NOMO-1 treated with dmso at 0.1 percent for 144 hours (cell line): Measurements from ENCODE around the gene NOL3.
"Not testable (repeated sequence)": the region's sequence is repeated elsewhere in the genome, so short reads cannot be mapped to it uniquely, and the experiment has no call there.

Experiments used
- DNase-seq: peaks from one replicate; lab custom pipeline; 2025; ENCODE audit not compliant: unreplicated experiment; lab: John Stamatoyannopoulos, UW

The NOL3 gene

DNA sequence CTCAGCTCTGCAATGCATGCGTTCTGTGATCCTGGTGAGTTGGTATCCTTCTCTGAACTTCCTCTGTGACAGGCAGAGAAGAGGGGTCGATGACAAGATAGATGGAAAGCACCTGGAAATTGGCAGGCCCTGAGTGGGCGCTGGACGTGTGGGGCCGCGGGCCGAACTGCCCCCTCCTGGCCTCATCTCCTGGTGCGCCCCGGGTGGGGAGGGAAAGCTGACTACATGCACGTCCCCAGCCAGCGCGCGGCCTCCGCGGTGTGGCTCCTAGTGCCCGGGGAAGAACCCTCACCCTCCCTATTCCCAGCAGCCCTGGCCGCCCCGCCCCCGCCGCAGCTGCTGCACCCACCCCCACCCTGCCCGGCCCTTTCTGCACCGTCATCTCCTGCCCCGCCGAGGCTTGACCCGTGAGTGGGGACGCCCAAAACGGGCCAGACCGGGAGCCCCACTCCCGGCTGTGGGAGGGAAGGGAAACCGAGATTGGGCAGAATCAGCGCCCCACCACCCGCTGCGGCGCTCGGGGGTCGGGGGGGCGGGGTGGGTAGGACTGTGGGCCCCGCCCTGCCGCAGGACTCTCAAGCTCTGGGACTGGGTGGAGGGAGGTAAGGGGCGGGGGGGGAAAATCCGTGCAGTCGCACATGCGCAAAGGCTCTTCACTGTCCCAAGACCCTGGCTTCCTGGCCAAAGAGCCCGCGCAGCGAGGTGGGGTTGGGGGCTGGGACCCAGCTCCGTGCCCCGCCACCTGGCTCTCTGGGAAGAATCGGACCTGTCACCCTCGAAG, at the start of gene NOL3:
Gene NOL3 (plus strand): TSS at position 371 of the 781 bp plus-strand sequence.
- no peak for DNase-seq

DNA sequence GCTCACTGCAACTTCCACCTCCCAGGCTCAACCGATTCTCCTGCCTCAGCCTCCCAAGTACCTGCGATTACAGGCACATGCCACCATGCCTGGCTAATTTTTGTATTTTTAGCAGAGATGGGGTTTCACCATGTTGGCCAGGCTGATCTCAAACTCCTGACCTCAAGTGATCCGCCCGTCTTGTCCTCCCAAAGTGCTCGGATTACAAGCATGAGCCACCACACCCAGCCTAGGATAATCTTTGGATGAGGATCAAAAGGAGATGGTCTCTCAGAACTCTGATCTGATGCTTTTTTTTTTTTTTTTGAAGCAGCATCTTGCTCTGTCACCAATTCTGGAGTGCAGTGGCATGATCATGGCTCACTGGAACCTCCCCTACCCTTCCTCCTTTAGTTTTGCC, 47.5 kb upstream of the NOL3 start:
- DNase-seq: not testable (repeated sequence)

DNA sequence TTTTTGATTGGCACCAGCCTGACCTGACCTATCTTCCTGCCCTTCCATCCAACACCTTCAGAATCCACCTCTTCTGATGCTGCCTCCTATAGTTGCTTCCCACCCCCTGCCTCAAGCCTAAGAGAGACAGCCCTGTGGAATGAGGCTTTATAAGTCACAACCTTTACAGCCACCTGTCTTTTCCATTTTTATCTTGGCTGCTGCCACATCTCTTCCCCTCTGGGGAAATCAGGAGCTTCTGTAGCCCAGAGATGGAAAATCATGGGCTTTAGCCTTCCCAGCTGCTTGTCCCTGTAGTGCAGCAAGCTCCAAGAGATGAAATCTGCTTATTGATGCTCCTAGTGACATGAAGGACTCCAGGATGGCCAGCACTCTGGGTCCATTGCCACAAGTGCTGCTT, 41.9 kb upstream of the NOL3 start:
- DNase-seq: no peak

DNA sequence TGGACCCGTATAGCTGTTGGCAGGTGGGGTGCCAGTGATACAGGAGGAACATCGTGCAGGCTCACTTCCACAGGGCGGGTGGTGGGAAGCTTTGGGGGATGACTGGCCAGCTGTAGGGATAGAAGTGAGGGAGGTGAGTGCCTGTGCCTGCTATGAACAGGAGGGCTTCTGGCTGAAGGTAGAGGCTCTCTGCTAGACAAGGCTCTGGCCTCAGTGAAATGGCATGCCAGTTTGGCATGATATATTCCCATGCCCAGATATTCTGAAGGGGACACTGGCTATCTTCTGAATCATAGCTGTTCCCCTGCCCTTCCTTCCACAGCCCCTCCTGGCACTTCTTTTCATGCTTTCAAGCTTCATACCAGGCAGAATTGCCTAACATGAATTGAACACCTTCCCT, 41.5 kb upstream of the NOL3 start:
- DNase-seq: no peak

DNA sequence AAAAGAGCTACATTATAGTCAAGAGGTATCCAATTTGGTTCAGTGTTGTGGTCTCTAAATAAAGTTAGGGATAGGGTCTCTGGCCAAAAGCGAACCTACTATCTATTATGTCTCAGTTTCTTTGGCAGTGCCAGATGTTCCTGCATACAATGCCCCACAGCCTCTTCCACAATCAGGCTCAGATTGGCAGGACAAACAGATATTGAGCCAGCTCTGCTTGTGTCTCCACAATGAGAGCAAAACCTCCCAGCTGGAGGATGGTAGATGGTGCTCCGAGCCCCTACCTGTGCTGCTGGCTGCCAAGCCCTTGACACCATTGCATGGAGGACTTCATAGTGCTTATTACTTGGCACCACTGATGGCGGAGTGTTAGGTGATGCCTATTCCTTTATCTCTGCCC, 40.9 kb upstream of the NOL3 start:
- no peak for DNase-seq

DNA sequence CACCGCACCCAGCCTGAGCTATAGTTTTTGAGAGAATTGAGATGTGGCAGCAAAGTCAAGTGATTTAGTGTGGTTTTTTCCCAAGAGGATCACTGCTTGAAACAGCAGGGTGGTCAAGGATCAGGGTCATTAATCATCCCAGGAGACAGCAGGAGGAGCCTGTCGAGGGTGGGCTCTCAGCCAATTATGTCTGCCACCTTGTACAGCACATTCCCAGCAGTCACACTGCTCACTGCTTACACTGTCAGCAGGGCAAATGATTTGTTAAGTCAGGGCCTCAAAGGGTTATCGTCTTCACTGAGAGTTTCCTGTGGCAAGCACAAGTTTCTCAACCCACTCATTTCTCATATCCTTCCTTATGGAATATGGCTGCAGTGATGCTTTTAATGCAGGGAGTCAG, 32.7 kb upstream of the NOL3 start:
- no peak for DNase-seq

DNA sequence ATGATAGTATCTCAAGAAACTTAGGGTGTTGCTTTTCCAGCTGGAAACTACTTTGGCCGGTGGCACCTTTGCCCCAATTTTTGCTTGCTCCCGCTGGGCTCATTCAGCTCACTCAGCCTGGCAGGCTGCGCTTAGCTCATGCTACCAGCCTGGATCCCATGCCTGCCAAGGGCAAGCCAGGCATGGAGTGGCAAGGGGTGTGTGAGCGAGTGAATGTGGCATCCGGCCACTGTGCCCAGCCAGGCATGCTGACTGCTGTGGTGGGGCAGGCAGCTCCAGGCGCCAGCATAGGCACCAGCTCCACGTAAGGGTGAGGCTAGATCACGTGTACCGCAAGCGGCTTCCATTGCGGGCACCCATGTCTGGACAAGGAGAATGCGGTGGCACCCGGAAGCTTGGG, 28.9 kb upstream of the NOL3 start:
- DNase-seq: no peak

DNA sequence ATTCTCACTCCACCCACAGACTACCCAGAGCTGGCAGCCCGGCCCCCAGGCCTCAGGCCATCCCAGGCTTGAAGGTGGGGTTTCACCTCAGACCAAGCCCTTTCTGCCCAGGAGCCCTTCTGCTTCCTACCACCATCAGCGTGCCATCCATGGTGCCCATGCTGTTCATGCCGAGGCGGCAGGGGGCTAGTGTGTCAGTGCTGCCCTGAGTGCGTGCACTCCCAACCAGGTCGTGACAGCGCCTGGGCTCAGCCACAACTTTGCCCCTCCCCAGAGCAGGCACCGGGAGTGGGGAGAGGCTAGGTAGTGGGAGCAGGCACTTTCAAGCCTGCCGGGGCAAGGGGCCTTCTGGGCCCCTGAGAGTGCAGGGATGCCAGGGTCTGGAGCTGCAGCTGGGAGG, 28.0 kb upstream of the NOL3 start:
- DNase-seq: no peak

DNA sequence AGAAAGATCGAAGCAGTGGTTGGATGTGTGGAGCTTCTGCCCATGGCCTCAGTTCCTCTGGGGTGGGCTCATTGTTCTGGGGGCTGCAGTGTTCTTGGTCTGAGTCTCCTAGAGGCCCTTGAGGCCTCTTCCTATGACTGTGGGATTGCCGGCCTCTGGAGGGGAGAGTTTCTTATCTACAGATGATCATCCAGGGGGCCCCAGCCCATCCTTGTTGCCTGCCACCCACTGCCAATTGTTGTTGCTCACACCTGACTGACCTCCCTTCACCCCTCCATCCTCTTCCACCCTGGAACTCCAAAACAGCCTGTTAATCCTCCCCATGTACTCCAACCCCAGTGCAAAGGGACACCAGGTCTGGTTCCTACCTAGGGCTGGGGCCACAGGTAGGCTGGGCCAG, 25.4 kb upstream of the NOL3 start:
- no peak for DNase-seq

DNA sequence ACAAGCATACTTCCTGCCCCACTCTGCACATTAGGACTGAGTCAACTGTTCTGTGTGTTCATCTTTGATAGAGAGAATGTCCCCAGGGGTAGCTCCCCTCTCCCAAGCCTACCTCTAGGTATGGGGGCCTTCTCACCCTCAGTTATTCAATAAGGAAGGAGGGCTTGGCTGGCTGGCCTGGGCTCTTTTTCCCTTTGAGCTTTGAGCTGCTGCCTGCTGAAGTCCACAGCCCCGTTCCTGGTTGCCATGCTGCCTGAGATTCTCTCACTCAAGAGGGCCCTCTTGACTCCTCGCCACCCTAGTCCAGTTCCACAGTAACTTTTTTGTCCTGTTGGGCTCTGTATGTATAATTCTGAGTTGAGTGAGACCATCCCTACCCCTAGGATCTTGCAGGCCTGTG, 24.6 kb upstream of the NOL3 start:
- DNase-seq: no peak

DNA sequence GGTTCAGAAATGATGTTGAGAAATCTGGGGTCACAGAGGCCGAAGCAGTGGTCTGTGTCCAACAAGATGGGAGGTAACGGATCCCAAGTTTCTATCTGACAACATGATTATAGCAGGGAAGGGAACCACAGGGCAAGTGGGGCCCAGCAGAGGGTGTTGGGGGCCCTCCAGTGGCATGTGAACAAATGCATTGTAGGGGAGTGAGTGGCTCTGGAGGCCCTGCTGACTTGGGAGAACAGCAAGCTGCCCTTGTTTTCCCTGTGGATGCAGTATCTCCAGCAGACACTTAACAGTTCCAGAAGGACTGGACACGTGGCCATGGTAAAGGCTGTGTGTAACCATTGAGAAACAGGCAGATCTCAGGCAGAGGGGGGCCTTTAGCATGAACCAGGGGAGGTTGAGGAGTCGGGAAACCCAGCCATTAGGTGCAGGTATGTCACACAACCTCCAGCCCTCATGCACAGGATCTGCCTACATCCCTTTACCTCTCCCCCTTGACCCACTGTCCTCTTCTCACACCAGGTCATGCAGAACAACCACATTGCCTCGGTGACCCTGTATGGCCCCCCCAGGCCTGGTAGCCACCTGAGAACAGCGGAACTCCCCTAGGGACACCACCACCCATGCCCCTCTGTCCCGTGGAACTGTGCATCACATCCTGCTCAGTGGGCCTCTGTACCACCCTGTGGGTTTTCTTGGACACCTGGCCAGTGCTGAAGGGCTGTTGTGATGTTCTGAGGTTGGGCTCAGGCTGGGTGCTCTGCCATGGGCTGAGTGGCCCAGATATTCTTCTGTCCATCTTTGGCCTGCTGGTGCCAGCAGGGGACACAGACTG, 23.6 kb upstream of the NOL3 start:
- no peak for DNase-seq

DNA sequence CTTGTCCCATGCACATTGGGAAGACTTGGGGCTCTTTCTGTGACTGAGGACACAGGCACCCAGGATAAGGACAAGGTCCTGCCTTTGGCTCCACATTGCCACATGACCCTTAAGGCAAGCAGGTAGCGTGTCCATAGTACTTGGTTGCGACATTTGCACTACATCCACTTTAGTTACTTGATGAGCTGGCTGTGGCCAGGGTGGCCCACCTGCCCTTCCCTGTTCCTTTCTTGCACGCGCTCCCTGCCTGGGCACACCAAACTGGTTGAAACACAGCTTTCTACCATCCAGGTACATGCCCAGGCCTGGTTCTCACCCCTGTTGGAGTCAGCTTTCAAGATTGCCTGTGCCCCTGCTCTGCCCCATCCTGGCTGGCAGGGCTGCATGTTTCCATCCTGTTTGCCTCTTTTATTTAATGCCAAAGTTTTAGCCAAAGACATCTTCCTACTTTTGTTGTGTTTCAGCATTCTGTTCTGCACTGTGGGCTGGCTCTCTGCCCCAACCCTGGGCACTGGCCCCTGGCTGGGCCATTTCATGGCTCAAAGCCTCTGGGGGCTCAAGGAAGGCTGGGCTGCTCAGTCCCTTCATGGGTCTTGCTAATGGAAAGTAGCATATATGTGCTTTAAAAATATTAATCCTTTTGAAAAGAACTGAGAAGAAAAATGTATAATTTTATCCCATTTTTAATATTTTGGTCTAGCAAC, 22.7 kb upstream of the NOL3 start:
- no peak for DNase-seq

DNA sequence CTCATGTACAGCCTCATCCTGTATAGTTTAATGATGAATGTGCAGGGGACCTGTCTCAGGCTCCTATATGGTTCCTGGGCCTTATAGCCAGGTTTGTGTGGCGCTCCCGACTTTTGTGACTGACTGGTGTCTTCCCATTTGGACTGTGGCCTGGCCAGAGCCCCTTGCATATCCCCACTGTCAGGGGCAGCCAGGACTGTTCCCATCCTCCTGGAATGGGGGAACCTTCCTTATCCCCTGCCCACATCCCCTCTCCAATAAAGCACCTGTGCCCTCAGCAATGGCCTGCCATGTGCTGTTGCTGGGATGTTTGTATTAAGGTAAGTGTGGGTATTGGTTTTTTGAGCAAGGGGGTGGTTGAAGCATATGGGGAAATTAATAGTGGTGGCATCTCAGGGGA, 22.1 kb upstream of the NOL3 start:
- no peak for DNase-seq

DNA sequence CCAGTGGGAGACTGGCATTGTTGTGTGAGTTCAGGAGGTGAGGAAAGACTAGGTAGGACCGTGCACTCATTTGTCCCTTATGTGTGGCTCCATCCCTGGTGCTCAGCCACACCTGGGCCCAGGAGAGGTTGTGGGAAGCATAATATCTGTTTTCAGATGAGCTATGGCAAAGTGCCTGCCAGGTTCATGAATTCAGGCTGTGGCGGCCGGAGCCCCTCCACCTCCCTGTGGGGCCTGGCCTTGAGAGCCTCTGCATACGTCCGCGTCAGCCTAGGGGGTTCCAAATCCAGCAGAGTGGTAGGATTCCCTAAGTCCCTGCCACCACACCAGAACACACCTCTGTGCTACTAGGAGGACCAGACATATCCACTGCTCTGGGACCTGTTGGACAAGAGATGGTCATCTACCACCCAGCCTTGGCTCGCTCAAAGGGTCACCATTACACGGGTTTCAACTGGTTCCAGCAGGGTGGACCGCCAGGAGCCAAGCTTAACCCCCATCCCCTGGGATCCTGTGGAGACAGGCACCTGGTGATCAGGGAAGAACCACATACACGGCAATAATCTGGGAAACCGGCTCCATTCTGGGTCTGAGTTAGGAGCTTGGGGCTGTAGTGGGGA, 21.6 kb upstream of the NOL3 start:
- no peak for DNase-seq

DNA sequence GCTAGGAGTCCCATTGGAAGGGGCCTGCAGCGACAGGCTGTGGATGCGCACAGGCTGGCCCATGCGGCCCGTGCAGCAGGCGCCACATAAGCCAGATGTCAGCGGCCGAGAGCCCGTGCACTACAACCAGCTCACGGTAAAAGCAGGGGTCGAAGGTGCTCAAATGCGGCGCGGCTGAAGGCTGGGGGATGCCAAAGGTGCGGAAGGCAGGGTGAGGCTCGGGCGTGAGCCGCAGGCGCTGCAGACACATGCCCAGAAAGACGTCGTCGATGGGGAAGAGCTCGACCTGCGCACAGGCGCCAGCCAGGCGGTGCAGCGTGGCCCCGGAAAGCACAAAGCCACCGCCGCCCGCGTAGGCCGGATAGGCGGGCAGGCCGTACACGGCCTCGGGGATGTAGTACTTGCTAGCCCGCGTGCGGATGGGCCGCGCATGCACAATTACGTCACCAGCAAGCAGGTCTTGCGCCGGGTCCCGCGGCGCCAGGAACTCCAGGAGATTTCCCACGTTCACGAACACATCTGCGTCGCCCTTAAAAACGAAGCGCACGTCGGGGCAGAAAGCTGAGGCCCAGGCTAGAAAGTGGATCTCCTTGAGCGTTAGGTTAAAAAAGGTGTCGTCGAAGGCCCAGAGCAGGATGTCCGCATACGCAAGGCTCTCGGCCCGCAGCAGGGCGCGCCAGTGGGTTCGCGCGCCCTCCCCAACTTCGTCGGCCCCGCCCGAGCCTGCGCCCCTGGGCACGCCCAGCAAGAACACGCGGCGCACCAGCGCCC, 20.9 kb upstream of the NOL3 start:
- no peak for DNase-seq

DNA sequence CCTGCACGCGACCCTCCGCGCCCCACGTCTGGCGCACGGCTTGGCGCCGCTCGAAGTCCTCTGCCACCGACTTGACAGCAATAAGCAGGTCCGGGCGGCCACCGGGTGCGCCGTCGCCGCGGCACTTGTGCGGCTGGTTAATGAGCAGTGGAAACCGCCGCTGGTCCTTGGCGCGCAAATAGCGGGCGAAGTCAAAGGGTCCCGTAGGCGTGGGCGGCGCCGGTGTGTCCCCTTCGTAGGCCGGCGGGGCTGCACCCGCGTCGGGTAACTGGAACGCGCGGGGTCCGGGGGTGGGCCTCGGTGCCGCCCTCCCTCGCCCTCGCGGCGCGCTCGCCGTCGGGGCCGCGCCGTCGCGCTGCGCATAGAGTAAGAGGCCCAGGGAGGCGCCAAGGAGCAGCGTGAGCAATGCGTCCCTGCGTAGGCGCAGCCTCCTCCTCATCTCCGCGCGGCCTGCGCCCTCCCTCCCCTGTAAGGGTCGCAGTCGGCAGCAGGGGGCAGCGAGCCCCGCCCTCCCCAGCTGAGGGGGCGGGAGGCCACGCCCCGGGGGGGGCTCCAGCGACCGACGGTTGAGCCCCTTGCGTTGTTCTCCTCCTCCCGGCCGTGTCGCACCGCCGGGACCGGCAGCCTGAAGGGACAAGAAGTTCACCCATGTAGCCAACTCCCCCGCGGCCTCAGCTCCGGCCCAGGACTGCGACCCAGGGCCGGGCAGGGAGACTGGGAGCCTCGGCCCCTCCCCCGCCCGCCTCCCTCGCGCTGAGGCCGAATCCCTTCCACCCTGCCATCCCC, 20.1 kb upstream of the NOL3 start:
- no peak for DNase-seq

DNA sequence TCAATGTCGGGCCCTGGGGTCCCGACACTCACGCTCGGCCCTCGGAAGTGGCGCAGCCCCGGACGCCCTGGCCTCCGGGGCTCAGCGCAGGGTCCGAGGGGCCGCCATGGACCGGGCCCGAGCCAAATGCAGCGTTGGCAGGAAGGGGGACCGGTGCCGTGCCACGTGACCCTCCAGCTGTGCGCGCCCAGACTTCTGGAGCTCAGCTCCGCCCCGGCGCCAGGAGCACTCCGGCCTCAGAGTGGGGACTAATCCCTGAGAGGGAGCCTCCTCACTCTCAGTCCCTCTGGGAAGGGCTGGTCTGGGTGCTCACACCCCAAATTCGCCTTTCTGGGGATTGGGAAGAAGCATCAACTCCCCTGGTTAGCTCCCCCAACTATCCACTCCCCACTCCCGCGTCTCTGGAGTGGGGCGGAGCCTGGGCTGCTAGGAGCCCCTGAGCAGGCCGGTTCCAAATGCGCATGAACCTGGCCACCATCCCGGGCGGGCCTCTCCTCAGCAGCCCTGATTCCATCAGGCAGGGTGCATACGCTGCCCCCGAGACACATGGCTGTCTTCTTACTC, 19.4 kb upstream of the NOL3 start, which contains the start of gene B3GNT9:
Gene B3GNT9 (minus strand): TSS at position 166 of the 564 bp plus-strand sequence. CDS start 513 bp downstream, outside the sequence.
- DNase-seq: no peak

DNA sequence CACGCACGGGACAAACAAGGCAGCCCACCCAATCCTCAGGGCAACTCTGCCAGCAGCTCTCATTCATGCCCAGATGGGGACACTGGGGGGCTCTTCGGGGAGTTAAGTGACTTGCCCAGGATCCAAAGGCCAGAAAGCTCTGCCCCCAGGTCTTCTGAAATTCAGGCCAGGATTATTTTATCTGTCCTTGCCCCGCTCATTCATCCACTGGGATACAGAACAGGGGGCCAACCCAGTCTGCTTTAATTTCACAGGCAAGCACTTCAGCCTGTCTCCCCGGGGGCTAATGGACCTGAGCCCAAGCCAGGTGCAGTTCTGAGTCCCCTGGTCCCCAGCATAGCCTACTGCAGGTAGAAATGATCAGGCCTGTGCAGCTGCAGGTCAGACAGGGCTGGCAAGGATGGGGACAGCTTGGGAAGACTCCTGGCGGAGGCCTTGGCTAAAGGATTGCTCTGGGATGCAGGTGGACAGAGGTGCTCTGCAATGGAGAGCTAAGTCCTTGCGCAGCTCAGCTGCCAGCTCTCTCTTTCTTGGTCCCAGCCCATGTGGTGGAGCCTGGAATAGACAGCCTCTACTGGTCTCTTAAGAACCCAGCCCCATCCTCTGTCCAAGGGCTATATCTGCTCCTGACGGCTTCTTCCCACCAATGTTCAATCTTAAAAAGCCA, 18.8 kb upstream of the NOL3 start:
- DNase-seq: no peak
